ENCODE data around the gene DDX25. TPM values are rescaled to one million over a fixed set of nuclear protein-coding genes. Genes with fewer than 3 reads are reported as not detected.
A peak's percentile ranks its signal among the peaks of the same experiment; 100 is the strongest.

Gene DDX25
- total and polyA plus RNA-seq, 9 of the 15 experiments (the other 6 are each of a cell fraction or from before 2014, with no cell fraction given) = not detected

DNA sequence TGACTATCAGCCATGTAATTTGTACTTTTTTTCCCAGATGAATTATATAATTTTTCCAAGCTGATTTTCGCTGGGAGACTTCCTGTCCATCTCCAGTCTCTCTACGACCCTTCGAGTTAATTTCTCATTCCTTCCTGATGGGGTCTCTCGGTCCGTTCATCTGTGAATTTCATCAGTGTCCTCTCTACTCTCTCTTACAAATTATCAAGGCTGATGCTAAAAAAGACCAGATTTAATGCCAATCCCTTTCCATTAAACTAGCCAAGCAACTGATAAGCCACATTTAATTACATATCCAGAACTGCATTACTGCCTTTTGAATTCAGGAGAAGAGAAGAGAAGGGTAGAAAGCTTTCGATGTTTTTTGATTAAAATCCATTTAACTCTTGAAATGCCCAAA lies 67.3 kb downstream of the DDX25 start (continued):
- TF ChIP-seq DNMT1 (IDR thresholded peaks at IDR 0.05) (no peak), ZNF232 (CRISPR knock-in tag; IDR thresholded peaks at IDR 0.05) (no peak)

DNA sequence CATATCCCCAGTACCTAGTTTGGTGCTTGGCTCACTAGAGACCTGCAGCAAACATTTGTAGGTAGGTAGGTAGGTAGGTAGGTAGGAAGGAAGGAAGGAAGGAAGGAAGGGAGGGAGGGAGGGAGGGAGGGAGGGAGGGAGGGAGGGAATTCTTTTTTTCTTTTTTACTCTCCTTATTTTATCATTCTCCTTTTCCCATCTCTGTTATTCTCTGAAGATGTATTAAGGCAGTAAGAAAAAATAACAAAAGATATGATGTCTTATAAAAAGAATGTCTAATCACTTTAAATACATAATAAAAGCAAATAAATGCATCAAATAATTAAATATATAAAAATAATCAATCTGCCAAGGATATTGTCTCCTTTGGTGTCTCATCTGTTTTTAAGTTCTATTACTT lies 70.0 kb downstream of the DDX25 start:
- in situ Hi-C loops (cut with MboI) (no loop called here), intact Hi-C loops (cut with micrococcal nuclease) (no loop called here)
- no peak for ATAC-seq
- BruUV-seq (replicated peaks) = no TSS peak
- Histone ChIP-seq H3K4me3 (no peak overlapping the region), H3K27me3 (ENCODE audit: control insufficient read depth in 2 of 2, insufficient read depth in 2 of 2, low read length in 2 of 2) (peaks cover 11 to 13% of the 10 kb centered on the region in 2 experiments; a peak in 4 of 5 replicates), H3K4me1 (replicated peaks in 1 of 2; ENCODE audit: control insufficient read depth in 2 of 2, insufficient read depth in 2 of 2, low read length in 2 of 2) (peaks cover 0 to 2% of the 10 kb centered on the region in 2 experiments; a peak in 2 of 5 replicates), H3K36me3 (ENCODE audit: control insufficient read depth, insufficient read depth, low read length) (no peaks in the 10 kb centered on the region), H3K79me2 (ENCODE audit: control insufficient read depth, insufficient read depth, low read length) (no peaks in the 10 kb centered on the region), H3K27ac (ENCODE audit: extremely low read depth, low read depth, low read length) (no peak overlapping the region), H3K9me3 (replicated peaks; ENCODE audit: control insufficient read depth, insufficient read depth, low read depth, low read length) (no peaks in the 10 kb centered on the region), H3K9ac (ENCODE audit: insufficient read depth in 1 of 2, low read depth in 2 of 2, low read length in 2 of 2) (no peak overlapping the region), H3K9me1 (ENCODE audit: control insufficient read depth, insufficient read depth, low read length) (no peaks in the 10 kb centered on the region), H3K4me2 (ENCODE audit: insufficient read depth, low read length) (no peak overlapping the region), H2AFZ (ENCODE audit: low read depth, low read length) (no peak overlapping the region), H4K20me1 (replicated peaks; ENCODE audit: control insufficient read depth, insufficient read depth, low read length) (no peaks in the 10 kb centered on the region)
- no peak for FAIRE-seq
- POLR2A ChIA-PET = interaction anchor here (0.6 kb wide), 1 partner anchor 35 kb away, joined by 3 read pairs; no protein-coding TSS in a partner anchor
- no peak for DNase-seq (ENCODE audit: extremely low read depth in 1 of 4, low spot score in 3 of 4)
- TF ChIP-seq ZNF778 (CRISPR knock-in tag; IDR thresholded peaks at IDR 0.05) (no peak), PCBP1 (IDR thresholded peaks at IDR 0.05; ENCODE audit: low read depth, low read length, poor library complexity, severe bottlenecking) (peak; percentile 88), HNRNPK (IDR thresholded peaks at IDR 0.05; ENCODE audit: low read depth, low read length, poor library complexity, severe bottlenecking) (peak; percentile 95), PCBP2 (IDR thresholded peaks at IDR 0.05; ENCODE audit: low read depth, low read length, poor library complexity, severe bottlenecking) (peak; percentile 99), MXI1 (IDR thresholded peaks at IDR 0.05; ENCODE audit: low read depth, low read length) (no peak)
- CTCF ChIA-PET (ENCODE audit: low intra/inter-chr PET ratio) = no interaction called here

Measured in K562 (cell line).